Mesenchymal stem cell (in vitro differentiated cells and primary cell): ENCODE results near the gene SMC4.

Source experiments
- DNase-seq: peaks from one replicate; pipeline ENCODE4 v3.0.0-alpha.2; 2013
- H2AFZ ChIP-seq: one replicate; pipeline ENCODE4 v1.6.1; 2013; ENCODE audit warnings: low read depth, mild to moderate bottlenecking, control low read depth, inconsistent platforms, low read length, moderate library complexity
- H2AK5ac ChIP-seq: 2 replicates; pipeline ENCODE4 v1.6.1; 2013; ENCODE audit warnings: low read length, moderate library complexity, mild to moderate bottlenecking, inconsistent platforms; ENCODE audit not compliant: severe bottlenecking
- H2BK120ac ChIP-seq: one replicate; pipeline ENCODE4 v1.6.1; 2013; ENCODE audit warnings: low read depth, mild to moderate bottlenecking, inconsistent platforms, low read length, moderate library complexity
- H2BK12ac ChIP-seq, 2 experiments: one replicate each; pipeline ENCODE4 v1.6.1; 2013; ENCODE audit warnings: inconsistent platforms in 2 of 2, low read length in 2 of 2, mild to moderate bottlenecking in 2 of 2, moderate library complexity in 2 of 2, control low read depth in 1 of 2
- H2BK15ac ChIP-seq: one replicate; pipeline ENCODE4 v1.6.1; 2013; ENCODE audit warnings: mild to moderate bottlenecking, low read depth, inconsistent platforms; ENCODE audit not compliant: poor library complexity, severe bottlenecking
- H2BK5ac ChIP-seq: 2 replicates; pipeline ENCODE4 v1.6.1; 2013; ENCODE audit warnings: low read depth, mild to moderate bottlenecking, low read length, control low read depth, inconsistent platforms; ENCODE audit not compliant: poor library complexity, severe bottlenecking
- H3K14ac ChIP-seq, 2 experiments: one replicate each; pipeline ENCODE4 v1.6.1; 2013; ENCODE audit warnings: inconsistent platforms in 2 of 2, low read length in 2 of 2, control low read depth in 1 of 2, mild to moderate bottlenecking in 1 of 2, moderate library complexity in 1 of 2
- H3K18ac ChIP-seq, 2 experiments: one replicate each; pipeline ENCODE4 v1.6.1; 2013; ENCODE audit warnings: inconsistent platforms in 2 of 2, low read length in 2 of 2, control low read depth in 1 of 2, low read depth in 1 of 2, mild to moderate bottlenecking in 1 of 2
- H3K23ac ChIP-seq, 2 experiments: one replicate each; pipeline ENCODE4 v1.6.1; 2013; ENCODE audit warnings: inconsistent platforms in 2 of 2, low read length in 2 of 2, mild to moderate bottlenecking in 2 of 2, moderate library complexity in 2 of 2, control low read depth in 1 of 2
- H3K27ac ChIP-seq: 2 replicates; pipeline ENCODE4 v1.5.1; 2013; ENCODE audit warnings: mild to moderate bottlenecking, moderate library complexity, low read length, control low read depth, inconsistent platforms; ENCODE audit not compliant: poor library complexity, severe bottlenecking
- H3K27me3 ChIP-seq, 2 experiments: 2 replicates each; pipeline versions ENCODE4 v1.6.1 to v1.7.0; 2013; ENCODE audit warnings: low read length in 2 of 2, mild to moderate bottlenecking in 2 of 2, moderate library complexity in 2 of 2, control low read depth in 1 of 2, inconsistent platforms in 1 of 2; ENCODE audit not compliant: control insufficient read depth in 1 of 2, insufficient read depth in 1 of 2
- H3K36me3 ChIP-seq, 2 experiments: 2 replicates each; pipeline versions ENCODE4 v1.6.1 to v1.7.0; 2013; ENCODE audit warnings: low read length in 2 of 2, control low read depth in 1 of 2, inconsistent platforms in 1 of 2, low read depth in 1 of 2, mild to moderate bottlenecking in 1 of 2; ENCODE audit not compliant: insufficient read depth in 2 of 2, control insufficient read depth in 1 of 2
- H3K4ac ChIP-seq, 2 experiments: one replicate each; pipeline ENCODE4 v1.6.1; 2013; ENCODE audit warnings: inconsistent platforms in 2 of 2, low read length in 2 of 2, mild to moderate bottlenecking in 2 of 2, moderate library complexity in 2 of 2, control low read depth in 1 of 2, low read depth in 1 of 2
- H3K4me1 ChIP-seq: 2 replicates; pipeline ENCODE4 v1.6.1; 2013; ENCODE audit warnings: low read depth, low read length, control low read depth; ENCODE audit not compliant: control insufficient read depth, insufficient read depth
- H3K4me2 ChIP-seq: 2 replicates; pipeline ENCODE4 v1.6.1; 2013; ENCODE audit warnings: low read length, mild to moderate bottlenecking, inconsistent platforms; ENCODE audit not compliant: poor library complexity, severe bottlenecking
- H3K4me3 ChIP-seq, 2 experiments: 2 replicates each; pipeline versions ENCODE4 v1.5.1 to v1.7.0; 2013; ENCODE audit warnings: low read length in 2 of 2, mild to moderate bottlenecking in 2 of 2, control low read depth in 1 of 2, low read depth in 1 of 2; ENCODE audit not compliant: insufficient read depth in 1 of 2
- H3K79me1 ChIP-seq: replicated peaks from 2 replicates; pipeline ENCODE4 v1.6.1; 2013; ENCODE audit warnings: mild to moderate bottlenecking, control low read depth, low read length, inconsistent platforms; ENCODE audit not compliant: poor library complexity, severe bottlenecking
- H3K9ac ChIP-seq: 2 replicates; pipeline ENCODE4 v1.7.0; 2013; ENCODE audit warnings: mild to moderate bottlenecking, low read length, moderate library complexity
- H3K9me3 ChIP-seq: 2 replicates; pipeline ENCODE4 v1.7.0; 2013; ENCODE audit warnings: mild to moderate bottlenecking, low read length; ENCODE audit not compliant: control insufficient read depth
- H4K8ac ChIP-seq: one replicate; pipeline ENCODE4 v1.6.1; 2013; ENCODE audit warnings: inconsistent platforms, mild to moderate bottlenecking, low read length, moderate library complexity
- H4K91ac ChIP-seq: one replicate; pipeline ENCODE4 v1.6.1; 2013; ENCODE audit warnings: mild to moderate bottlenecking, low read length, inconsistent platforms
- WGBS: methylation state at CpG from one replicate; pipeline ENCODE4 v1.1.7; 2013; ENCODE audit warnings: mixed read lengths; 5-methylcytosine and 5-hydroxymethylcytosine counted together

Gene SMC4

GRCh38 chr3:160460033-160460432 lies 60.6 kb downstream of the SMC4 start:
- no peaks in the 10 kb centered on the region for H3K4me1 ChIP-seq
- H3K27me3 ChIP-seq, result no peaks in the 10 kb centered on the region
- no peak overlapping the region for H2BK5ac ChIP-seq
- no peak overlapping the region for H3K18ac ChIP-seq
- no peak overlapping the region for H3K4ac ChIP-seq
- no peak overlapping the region for H2AK5ac ChIP-seq
- H3K27ac ChIP-seq, result no peak overlapping the region
- no peak for DNase-seq
- H4K91ac ChIP-seq, result no peak overlapping the region
- no peak overlapping the region for H3K4me2 ChIP-seq
- H2BK15ac ChIP-seq, result no peak overlapping the region
- no peak overlapping the region for H2BK120ac ChIP-seq
- WGBS, result 88% methylated on average over 3 of the region's 3 CpGs
- H3K14ac ChIP-seq, result peak overlapping the region in 1 of 2 experiments; percentile 5
- no peaks in the 10 kb centered on the region for H3K9me3 ChIP-seq
- no peaks in the 10 kb centered on the region for H3K79me1 ChIP-seq
- no peak overlapping the region for H2BK12ac ChIP-seq
- no peak overlapping the region for H3K9ac ChIP-seq
- H3K36me3 ChIP-seq, result no peaks in the 10 kb centered on the region
- H3K23ac ChIP-seq, result no peak overlapping the region
- H3K4me3 ChIP-seq, result no peak overlapping the region
- no peak overlapping the region for H2AFZ ChIP-seq
- no peak overlapping the region for H4K8ac ChIP-seq

GRCh38 chr3:160464321-160464720 lies 64.9 kb downstream of the SMC4 start:
- WGBS, result 100% methylated on average over 2 of the region's 2 CpGs
- no peak overlapping the region for H3K4me3 ChIP-seq
- H2BK5ac ChIP-seq, result no peak overlapping the region
- H3K79me1 ChIP-seq, result no peaks in the 10 kb centered on the region
- H4K91ac ChIP-seq, result no peak overlapping the region
- H3K27ac ChIP-seq, result no peak overlapping the region
- no peak overlapping the region for H2AK5ac ChIP-seq
- no peak overlapping the region for H3K23ac ChIP-seq
- no peak overlapping the region for H2AFZ ChIP-seq
- H3K36me3 ChIP-seq, result no peaks in the 10 kb centered on the region
- H3K4me2 ChIP-seq, result no peak overlapping the region
- H3K27me3 ChIP-seq, result no peaks in the 10 kb centered on the region
- H3K4ac ChIP-seq, result no peak overlapping the region
- H4K8ac ChIP-seq, result no peak overlapping the region
- no peak overlapping the region for H3K14ac ChIP-seq
- H2BK120ac ChIP-seq, result no peak overlapping the region
- DNase-seq, result no peak
- H2BK15ac ChIP-seq, result no peak overlapping the region
- no peaks in the 10 kb centered on the region for H3K4me1 ChIP-seq
- no peak overlapping the region for H3K18ac ChIP-seq
- H3K9me3 ChIP-seq, result no peaks in the 10 kb centered on the region
- H2BK12ac ChIP-seq, result no peak overlapping the region
- no peak overlapping the region for H3K9ac ChIP-seq

- no peak overlapping the region for H3K18ac ChIP-seq
- H3K4me3 ChIP-seq, result no peak overlapping the region
- no peak overlapping the region for H3K9ac ChIP-seq
- no peak overlapping the region for H3K14ac ChIP-seq
- no peak overlapping the region for H3K27ac ChIP-seq
- H2BK120ac ChIP-seq, result no peak overlapping the region
- H2BK12ac ChIP-seq, result no peak overlapping the region
- no peak overlapping the region for H4K8ac ChIP-seq
- H2AK5ac ChIP-seq, result no peak overlapping the region
- DNase-seq, result no peak
- no peaks in the 10 kb centered on the region for H3K27me3 ChIP-seq
- no peak overlapping the region for H2BK5ac ChIP-seq
- H4K91ac ChIP-seq, result no peak overlapping the region
- H3K36me3 ChIP-seq, result no peaks in the 10 kb centered on the region
- no peak overlapping the region for H3K23ac ChIP-seq
- H2AFZ ChIP-seq, result no peak overlapping the region
- peaks cover under 1% of the 10 kb centered on the region for H3K9me3 ChIP-seq
- no peak overlapping the region for H3K4me2 ChIP-seq
- no peak overlapping the region for H3K4ac ChIP-seq
- WGBS, result 100% methylated on average over 1 of the region's 1 CpG
- H2BK15ac ChIP-seq, result no peak overlapping the region
- H3K79me1 ChIP-seq, result no peaks in the 10 kb centered on the region
- no peaks in the 10 kb centered on the region for H3K4me1 ChIP-seq
These were observed 65.5 kb downstream of the SMC4 start for GRCh38 chr3:160464971-160465370.

- Histone ChIP-seq H2BK12ac (no peak overlapping the region), H3K18ac (no peak overlapping the region), H2BK120ac (no peak overlapping the region), H3K27me3 (no peaks in the 10 kb centered on the region), H3K9me3 (peaks cover 8% of the 10 kb centered on the region), H2AK5ac (no peak overlapping the region), H3K14ac (no peak overlapping the region), H4K91ac (no peak overlapping the region), H3K4me3 (no peak overlapping the region), H3K23ac (no peak overlapping the region), H3K4ac (no peak overlapping the region), H3K9ac (no peak overlapping the region), H2AFZ (no peak overlapping the region), H3K36me3 (no peaks in the 10 kb centered on the region), H3K4me2 (no peak overlapping the region), H2BK15ac (no peak overlapping the region), H2BK5ac (no peak overlapping the region), H4K8ac (no peak overlapping the region), H3K4me1 (peaks cover 2% of the 10 kb centered on the region), H3K79me1 (no peaks in the 10 kb centered on the region), H3K27ac (no peak overlapping the region)
- WGBS, result 83% methylated on average over 5 of the region's 5 CpGs
- no peak for DNase-seq
These were observed 70.7 kb downstream of the SMC4 start for GRCh38 chr3:160470181-160470580.
